Progenitor cell of endocrine pancreas (in vitro differentiated cells): ENCODE measurements around the gene DLEU7. TPM values are rescaled to one million over a fixed set of nuclear protein-coding genes. Genes with fewer than 3 reads are reported as not detected.

Experiments used
- DNase-seq: peaks from one replicate; pipeline ENCODE4 v3.0.0; 2021; ENCODE audit warnings: low spot score; ENCODE audit not compliant: unreplicated experiment
- H3K27ac Mint-ChIP-seq: 2 replicates; pipeline ENCODE4 v1.8.0; 2021; ENCODE audit warnings: mild to moderate bottlenecking, moderate library complexity, mixed read lengths
- H3K27me3 Mint-ChIP-seq: 2 replicates; pipeline ENCODE4 v1.8.0; 2021; ENCODE audit warnings: mixed read lengths
- H3K36me3 Mint-ChIP-seq: 2 replicates; pipeline ENCODE4 v1.8.0; 2022; ENCODE audit warnings: mixed read lengths; ENCODE audit not compliant: insufficient read depth
- H3K4me1 Mint-ChIP-seq: 2 replicates; pipeline ENCODE4 v1.8.0; 2021; ENCODE audit warnings: low read depth, mixed read lengths
- H3K4me3 Mint-ChIP-seq: 2 replicates; pipeline ENCODE4 v1.8.0; 2021; ENCODE audit warnings: low read depth, mild to moderate bottlenecking, moderate library complexity, mixed read lengths
- H3K9me3 Mint-ChIP-seq: 2 replicates; pipeline ENCODE4 v1.8.0; 2021; ENCODE audit warnings: low read depth, mixed read lengths
- total RNA-seq: library from RNA; stranded (reverse); gene quantifications from 2 replicates; pipeline ENCODE4 v1.2.1, GENCODE V29; 2021
- TF ChIP-seq, protein P1 (sequence below): fragments of 200-600 bp; sonication (generic); IDR thresholded peaks from one replicate; pipeline ENCODE4 v1.5.0; 2021; ENCODE audit warnings: antibody characterized with exemption, mild to moderate bottlenecking; ENCODE audit not compliant: unreplicated experiment

DLEU7 gene
- total RNA-seq, 1 donor from 2014 or later: 0.50 TPM

DNA sequence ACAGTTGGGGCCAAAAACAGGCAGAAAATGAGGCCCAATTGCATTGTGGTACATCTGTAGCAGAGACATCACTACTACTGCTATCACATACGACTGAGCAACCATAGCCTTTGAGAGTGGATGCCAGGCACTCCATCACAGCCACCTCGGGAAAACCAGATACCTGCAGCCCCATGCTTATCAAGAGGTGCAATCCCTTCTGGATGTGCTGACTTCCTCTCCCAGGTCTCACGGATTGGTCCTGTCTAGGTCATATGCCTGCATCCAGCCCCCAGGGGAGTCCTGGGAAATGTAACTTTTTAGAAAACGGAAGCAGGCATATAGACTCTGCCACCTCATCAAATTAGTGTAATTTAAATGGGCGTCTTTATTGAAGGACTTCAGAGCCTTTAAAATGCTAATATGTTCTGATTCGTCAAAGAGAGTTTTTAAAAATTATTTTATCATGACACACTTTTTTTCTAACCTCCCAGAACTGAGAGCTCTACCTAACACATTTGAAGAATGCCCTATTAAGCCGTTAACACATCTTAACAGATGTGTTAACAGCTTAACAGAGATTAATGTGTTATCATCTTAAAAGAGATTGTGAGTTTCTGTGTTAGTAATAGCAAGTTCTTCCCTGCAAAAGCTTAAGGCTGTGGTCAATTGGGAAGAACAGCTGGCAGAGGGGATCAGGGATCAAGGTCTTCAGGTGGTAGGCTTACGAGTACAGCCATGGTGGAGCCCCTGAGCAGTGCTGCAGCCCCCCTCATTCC is 63.9 kb downstream of the DLEU7 start:
- Mint-ChIP-seq H3K36me3 (peaks cover 4% of the 10 kb centered on the region), H3K4me3 (no peak overlapping the region), H3K9me3 (peaks cover 12% of the 10 kb centered on the region), H3K27ac (no peak overlapping the region), H3K4me1 (peaks cover 6% of the 10 kb centered on the region), H3K27me3 (peaks cover 6% of the 10 kb centered on the region)
- TF ChIP-seq, protein P1, sequence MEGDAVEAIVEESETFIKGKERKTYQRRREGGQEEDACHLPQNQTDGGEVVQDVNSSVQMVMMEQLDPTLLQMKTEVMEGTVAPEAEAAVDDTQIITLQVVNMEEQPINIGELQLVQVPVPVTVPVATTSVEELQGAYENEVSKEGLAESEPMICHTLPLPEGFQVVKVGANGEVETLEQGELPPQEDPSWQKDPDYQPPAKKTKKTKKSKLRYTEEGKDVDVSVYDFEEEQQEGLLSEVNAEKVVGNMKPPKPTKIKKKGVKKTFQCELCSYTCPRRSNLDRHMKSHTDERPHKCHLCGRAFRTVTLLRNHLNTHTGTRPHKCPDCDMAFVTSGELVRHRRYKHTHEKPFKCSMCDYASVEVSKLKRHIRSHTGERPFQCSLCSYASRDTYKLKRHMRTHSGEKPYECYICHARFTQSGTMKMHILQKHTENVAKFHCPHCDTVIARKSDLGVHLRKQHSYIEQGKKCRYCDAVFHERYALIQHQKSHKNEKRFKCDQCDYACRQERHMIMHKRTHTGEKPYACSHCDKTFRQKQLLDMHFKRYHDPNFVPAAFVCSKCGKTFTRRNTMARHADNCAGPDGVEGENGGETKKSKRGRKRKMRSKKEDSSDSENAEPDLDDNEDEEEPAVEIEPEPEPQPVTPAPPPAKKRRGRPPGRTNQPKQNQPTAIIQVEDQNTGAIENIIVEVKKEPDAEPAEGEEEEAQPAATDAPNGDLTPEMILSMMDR: no peak
- DNase-seq: no peak

Other genes starting within 250 kb of the DLEU7 start
- 43.1 and 43.3 TPM in 2 replicates for gene RNASEH2B, start 66.1 kb upstream of the DLEU7 start, total RNA-seq